ENCODE results near the gene EBI3.
A peak's percentile ranks its signal among the peaks of the same experiment; 100 is the strongest.
"Not testable (repeated sequence)": the region's sequence is repeated elsewhere in the genome, so short reads cannot be mapped to it uniquely, and the experiment has no call there.

EBI3 gene

DNA sequence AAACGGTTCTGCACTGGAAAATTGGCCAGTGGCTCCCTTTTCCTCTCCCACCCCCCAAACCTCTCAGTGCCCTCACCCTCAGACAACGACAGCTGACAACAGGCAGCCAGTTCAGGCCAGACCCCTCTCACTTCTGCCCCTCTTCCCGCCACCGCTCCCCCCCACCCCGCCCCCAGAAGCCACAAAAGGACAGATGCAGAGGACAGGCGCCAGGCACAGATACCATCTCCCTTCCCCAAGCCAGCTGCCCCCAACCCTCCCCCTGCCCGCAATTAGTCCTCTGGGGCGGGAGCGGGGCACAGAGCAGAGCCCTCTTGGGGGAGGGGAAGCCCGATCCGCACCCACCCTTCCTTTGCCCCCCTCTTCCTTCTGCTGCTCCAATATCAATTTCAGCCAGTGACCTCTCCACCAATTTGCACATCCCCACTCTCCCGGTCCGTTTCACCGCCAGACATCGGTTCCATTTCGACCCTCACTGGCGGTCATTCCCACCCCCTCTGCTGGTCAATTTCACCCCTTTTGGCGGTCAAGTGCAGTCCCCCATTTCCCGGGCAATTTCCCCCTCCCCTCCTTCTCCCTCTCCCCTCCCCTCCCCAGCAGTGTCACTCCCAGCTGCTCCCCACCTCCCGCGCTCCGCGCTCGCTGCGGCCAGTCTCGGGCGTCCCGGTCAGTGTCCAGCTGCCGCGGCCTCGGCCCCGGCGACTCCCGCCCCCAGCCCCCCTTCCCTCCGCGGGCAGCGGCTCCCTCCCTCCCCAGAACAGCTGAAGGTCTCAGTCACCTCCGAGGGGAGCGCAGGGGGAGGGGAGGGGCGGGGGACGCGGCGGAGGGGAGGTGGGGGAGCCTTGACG, 49.3 kb downstream of the EBI3 start, which contains the start of gene SHD:
TSS of gene SHD (plus strand) at position 848 of the 848 bp plus-strand sequence. CDS start 798 bp downstream, outside the sequence.
- no peak for DNase-seq (ENCODE audit: low spot score)

- DNase-seq (ENCODE audit: low spot score) = no peak
Measured at GRCh38 chr19:4279267-4279529, 49.9 kb downstream of the EBI3 start.

DNA sequence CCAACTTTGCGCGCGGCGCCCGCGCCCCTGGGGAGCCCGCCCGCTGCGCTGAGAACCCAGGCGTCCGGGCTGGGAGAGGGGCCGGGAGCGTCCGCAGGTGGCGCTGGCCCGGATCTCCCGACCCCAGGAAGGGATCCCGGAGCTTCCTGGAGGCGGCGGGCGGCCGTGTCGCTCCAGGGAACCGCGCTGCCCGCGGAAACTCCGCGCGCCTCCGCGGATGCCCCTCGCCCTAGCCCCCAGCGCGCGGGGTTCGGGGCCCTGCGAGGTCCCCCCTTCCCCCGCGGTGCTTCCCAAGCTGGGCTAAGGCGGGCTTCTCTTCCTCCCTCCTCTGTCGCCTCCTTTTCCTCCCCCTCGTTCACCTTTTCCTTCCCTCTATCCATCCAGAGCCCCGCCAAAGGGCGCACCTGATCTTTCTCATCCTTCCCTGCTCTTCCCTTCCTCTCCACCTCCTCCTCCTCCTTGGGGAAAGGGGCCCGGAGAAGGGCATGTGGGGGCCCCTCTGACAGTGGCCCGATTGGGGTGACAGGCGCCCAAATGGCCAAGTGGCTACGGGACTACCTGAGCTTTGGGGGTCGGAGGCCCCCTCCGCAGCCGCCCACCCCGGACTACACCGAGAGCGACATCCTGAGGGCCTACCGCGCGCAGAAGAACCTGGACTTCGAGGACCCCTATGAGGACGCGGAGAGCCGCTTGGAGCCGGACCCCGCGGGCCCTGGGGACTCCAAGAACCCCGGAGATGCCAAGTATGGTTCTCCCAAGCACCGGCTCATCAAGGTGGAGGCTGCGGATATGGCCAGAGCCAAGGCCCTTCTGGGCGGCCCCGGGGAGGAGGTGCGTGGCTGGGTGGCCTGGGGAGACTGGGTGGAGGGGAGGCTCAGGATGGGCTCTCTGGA, 50.5 kb downstream of the EBI3 start:
- DNase-seq (ENCODE audit: low spot score) = no peak

DNA sequence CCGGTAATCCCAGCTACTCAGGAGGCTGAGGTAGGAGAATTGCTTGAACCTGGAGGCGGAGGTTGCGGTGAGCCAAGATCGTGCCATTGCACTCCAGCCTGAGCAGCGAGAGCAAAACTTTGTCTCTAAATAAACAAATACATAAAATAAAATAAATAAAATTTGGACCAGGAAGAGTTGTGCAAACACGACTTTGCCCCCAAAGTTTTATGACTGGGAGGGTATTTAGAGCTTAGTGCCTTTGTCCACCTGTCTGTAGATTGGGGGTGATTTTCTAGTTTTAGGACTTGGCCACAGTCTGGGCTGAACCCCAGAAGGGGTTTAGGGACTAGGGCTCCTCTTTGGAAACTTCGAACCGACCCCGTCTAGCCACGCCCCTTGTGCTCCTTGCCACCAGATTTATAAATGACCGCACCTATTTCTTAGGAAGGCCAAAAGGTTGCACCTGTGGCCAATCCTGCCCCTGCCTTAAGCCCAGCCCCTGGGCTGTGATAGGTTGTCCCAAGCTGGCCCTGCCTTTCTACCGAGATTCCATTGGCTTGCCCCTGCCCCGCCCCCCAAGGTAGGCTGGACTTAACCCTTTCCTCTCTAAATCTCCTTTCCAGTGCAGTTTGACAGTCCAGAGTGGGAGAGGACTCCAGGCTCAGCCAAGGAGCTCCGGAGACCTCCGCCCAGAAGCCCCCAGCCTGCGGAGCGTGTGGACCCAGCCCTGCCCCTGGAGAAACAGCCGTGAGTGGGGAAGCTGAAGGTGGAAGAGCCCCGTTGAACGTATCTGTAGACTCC, 55.0 kb downstream of the EBI3 start:
- DNase-seq (ENCODE audit: low spot score) = peak; percentile 66

DNA sequence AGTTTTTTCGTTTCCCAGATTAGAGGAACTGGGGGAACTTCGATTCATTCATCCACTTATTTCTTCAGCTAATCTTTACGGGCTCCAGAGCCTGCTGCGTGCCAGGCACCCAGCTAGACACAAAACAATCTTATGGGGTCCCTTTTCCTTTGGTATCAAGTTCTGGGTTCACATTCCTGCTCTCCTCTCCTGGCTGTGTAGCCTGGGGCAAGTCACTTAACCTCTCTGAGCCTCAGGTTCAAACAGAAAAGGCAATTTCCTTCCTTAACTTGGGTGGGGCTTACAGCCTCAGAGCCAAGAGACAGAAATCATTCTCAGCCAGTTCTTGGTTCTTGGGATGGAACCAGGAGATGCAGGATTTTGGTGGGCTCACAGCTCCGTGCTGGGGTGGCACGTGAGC, 55.7 kb downstream of the EBI3 start:
- no peak for DNase-seq (ENCODE audit: low spot score)

DNA sequence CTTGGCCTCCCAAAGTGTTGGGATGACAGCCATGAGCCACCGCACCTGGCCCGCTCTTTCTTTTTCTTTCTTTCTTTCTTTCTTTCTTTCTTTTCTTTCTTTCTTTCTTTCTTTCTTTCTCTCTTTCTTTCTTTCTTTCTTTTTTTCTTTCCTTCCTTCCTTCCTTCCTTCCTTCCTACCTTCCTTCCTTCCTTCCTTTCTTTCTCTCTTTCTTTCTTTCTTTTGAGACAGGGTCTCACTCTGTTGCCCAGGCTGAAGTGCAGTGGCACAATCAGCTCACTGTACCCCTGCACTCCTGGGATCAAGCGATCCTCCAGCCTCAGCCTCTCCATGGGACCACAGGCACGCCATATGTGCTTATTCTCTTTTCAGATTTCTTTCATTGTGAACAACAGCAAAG, 56.8 kb downstream of the EBI3 start:
- DNase-seq (ENCODE audit: low spot score) = not testable (repeated sequence)

All from AG08396 (cell line).